Caco-2 (cell line): Measurements from ENCODE around the gene STK26. TPM values are rescaled to one million over a fixed set of nuclear protein-coding genes. Genes with fewer than 3 reads are reported as not detected.

Experiments
- BruUV-seq: library from RNA; stranded (reverse); fragments of 400-500 nt; replicated peaks from 2 replicates; lab custom pipeline; 2021; lab: Mats Ljungman, UMichigan
- CTCF ChIA-PET: fragments of 300-600 bp; sonication (Branson Sonifier 250); formaldehyde crosslinking; loops from one replicate; lab custom pipeline; 2022; ENCODE audit warnings: antibody characterized with exemption; lab: Charles Lee
- POLR2A ChIA-PET: fragments of 300-600 bp; sonication (Branson Sonifier 250); formaldehyde crosslinking; loops from one replicate; lab custom pipeline; 2022; ENCODE audit warnings: antibody characterized with exemption; lab: Charles Lee
- DNase-seq, 2 experiments: peaks; one replicate each; pipeline versions ENCODE4 v3.0.0 to v3.0.0-alpha.2; 2020 to 2022
- H3K27me3 ChIP-seq: replicated peaks from 2 replicates; pipeline ENCODE4 v1.6.0; 2011; ENCODE audit warnings: low read length; ENCODE audit not compliant: control insufficient read depth, insufficient read depth
- H3K36me3 ChIP-seq: 2 replicates; pipeline ENCODE4 v1.5.1; 2011; ENCODE audit warnings: low read length; ENCODE audit not compliant: control insufficient read depth, insufficient read depth
- H3K4me1 ChIP-seq: fragments of 250-450 bp; sonication (Bioruptor Pico); 2 replicates; pipeline ENCODE4 v1.5.1; 2020; ENCODE audit warnings: mild to moderate bottlenecking
- H3K4me3 ChIP-seq: 2 replicates; pipeline ENCODE4 v1.5.1; 2011; ENCODE audit warnings: low read depth, mild to moderate bottlenecking, control low read depth, low read length
- H3K9me3 ChIP-seq: fragments of 250-450 bp; sonication (Bioruptor Pico); 2 replicates; pipeline ENCODE4 v1.5.1; 2020; ENCODE audit warnings: mild to moderate bottlenecking, moderate library complexity
- H3K27ac Mint-ChIP-seq: one replicate; pipeline ENCODE4 v1.8.0; 2022; ENCODE audit warnings: mixed read lengths; ENCODE audit not compliant: unreplicated experiment
- H3K27me3 Mint-ChIP-seq: one replicate; pipeline ENCODE4 v1.8.0; 2022; ENCODE audit warnings: mixed read lengths; ENCODE audit not compliant: insufficient read depth, unreplicated experiment
- H3K36me3 Mint-ChIP-seq: one replicate; pipeline ENCODE4 v1.8.0; 2022; ENCODE audit warnings: mild to moderate bottlenecking, mixed read lengths; ENCODE audit not compliant: insufficient read depth, unreplicated experiment
- H3K4me1 Mint-ChIP-seq: one replicate; pipeline ENCODE4 v1.8.0; 2022; ENCODE audit warnings: low read depth, mixed read lengths; ENCODE audit not compliant: unreplicated experiment
- H3K4me3 Mint-ChIP-seq: one replicate; pipeline ENCODE4 v1.8.0; 2022; ENCODE audit warnings: mild to moderate bottlenecking, moderate library complexity, mixed read lengths; ENCODE audit not compliant: unreplicated experiment
- H3K9me3 Mint-ChIP-seq: one replicate; pipeline ENCODE4 v1.8.0; 2022; ENCODE audit warnings: mixed read lengths; ENCODE audit not compliant: unreplicated experiment
- CTCF ChIP-seq, 2 experiments: fragments of 200-600 bp in 1 of 2; IDR thresholded peaks; 1 replicate in 1 of 2; 2 replicates in 1 of 2; pipeline versions ENCODE4 v1.5.1 to v1.8.0; 2011 to 2022; ENCODE audit warnings: antibody characterized with exemption in 1 of 2, control low read depth in 1 of 2, inconsistent platforms in 1 of 2, low read depth in 1 of 2, low read length in 1 of 2, mild to moderate bottlenecking in 1 of 2, moderate library complexity in 1 of 2; ENCODE audit not compliant: insufficient read depth in 1 of 2, severe bottlenecking in 1 of 2, unreplicated experiment in 1 of 2
- intact Hi-C: fragments of 100-400 bp; cut with micrococcal nuclease; formaldehyde crosslinking; loops from one replicate; pipeline ENCODE4 v1.10.0; 2022; ENCODE audit not compliant: unreplicated experiment
- total RNA-seq: library from RNA; stranded (reverse); gene quantifications from 2 replicates; pipeline ENCODE4 v1.2.3, GENCODE V29; 2022

Gene STK26
- total RNA-seq, 1 experiment from 2014 or later: 37.1 TPM

GRCh38 chrX:132088864-132089263, 65.8 kb downstream of the STK26 start:
- Histone ChIP-seq H3K4me1 (no peaks in the 10 kb centered on the region), H3K4me3 (no peak overlapping the region), H3K9me3 (no peaks in the 10 kb centered on the region), H3K27me3 (no peaks in the 10 kb centered on the region), H3K36me3 (no peaks in the 10 kb centered on the region)
- H3K36me3 Mint-ChIP-seq: no peaks in the 10 kb centered on the region
- no peak for DNase-seq
- no TSS peak for BruUV-seq
- peaks cover 13% of the 10 kb centered on the region for H3K4me1 Mint-ChIP-seq
- no peaks in the 10 kb centered on the region for H3K27me3 Mint-ChIP-seq
- no peak overlapping the region for H3K4me3 Mint-ChIP-seq
- H3K9me3 Mint-ChIP-seq: no peaks in the 10 kb centered on the region
- ChIA-PET POLR2A (no interaction called here), CTCF (interaction anchor here (0.6 kb wide), 1 partner anchor 75 kb away, joined by 4 read pairs; no protein-coding TSS in a partner anchor)
- no peak overlapping the region for H3K27ac Mint-ChIP-seq
- no peak for TF ChIP-seq CTCF (IDR thresholded peaks at IDR 0.05; ENCODE audit: insufficient read depth in 1 of 2, low read depth in 1 of 2, low read length in 1 of 2, severe bottlenecking in 1 of 2, unreplicated experiment in 1 of 2)
- intact Hi-C loops: no loop called here

DNA sequence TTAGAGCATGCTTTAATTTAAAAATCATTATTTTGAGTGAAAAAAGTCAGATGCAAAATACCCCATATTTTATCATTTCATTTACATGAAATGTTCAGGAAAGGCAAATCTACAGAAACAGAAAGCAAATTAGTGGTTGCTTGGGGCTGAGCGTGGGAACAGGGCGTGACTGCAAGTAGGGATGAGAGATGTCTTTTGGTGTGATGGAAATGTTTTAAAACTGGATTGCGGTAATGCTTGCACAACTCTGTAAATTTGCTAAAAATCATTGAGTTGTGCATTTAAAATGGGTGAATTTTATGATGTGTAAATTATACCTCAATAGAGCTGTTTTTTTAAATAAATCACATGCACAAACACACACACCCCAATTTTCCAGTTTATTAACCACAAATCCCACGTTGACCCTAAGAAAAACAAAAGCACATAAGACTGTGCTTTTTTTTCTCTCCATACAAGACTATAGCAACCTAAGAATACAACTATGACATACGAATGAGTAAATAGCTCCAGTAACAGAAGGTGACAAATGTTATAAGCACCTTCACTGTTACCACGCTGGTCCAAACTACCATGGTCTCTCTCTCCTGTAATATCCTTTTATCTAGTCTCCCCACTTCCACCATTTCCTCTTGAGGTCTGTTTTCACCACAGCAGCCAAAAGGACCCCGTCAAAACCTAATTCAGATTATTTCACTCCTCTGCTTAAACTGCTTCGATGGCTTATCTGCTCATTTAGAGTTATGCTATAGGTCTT, 67.5 kb downstream of the STK26 start:
- Mint-ChIP-seq H3K4me3 (no peak overlapping the region), H3K27me3 (no peaks in the 10 kb centered on the region)
- no peaks in the 10 kb centered on the region for H3K27me3 ChIP-seq

More for the DNA sequence above, 67.5 kb downstream of the STK26 start:
- intact Hi-C loops: loop anchor here (5.0 kb wide), 1 partner anchor 522 kb away; no protein-coding TSS in a partner anchor
- ChIA-PET CTCF (no interaction called here), POLR2A (no interaction called here)
- TF ChIP-seq CTCF (IDR thresholded peaks at IDR 0.05; ENCODE audit: insufficient read depth in 1 of 2, low read depth in 1 of 2, low read length in 1 of 2, severe bottlenecking in 1 of 2, unreplicated experiment in 1 of 2): no peak
- no peaks in the 10 kb centered on the region for H3K36me3 Mint-ChIP-seq
- H3K9me3 Mint-ChIP-seq: no peaks in the 10 kb centered on the region
- no TSS peak for BruUV-seq
- no peaks in the 10 kb centered on the region for H3K9me3 ChIP-seq
- H3K27ac Mint-ChIP-seq: no peak overlapping the region
- H3K4me1 Mint-ChIP-seq: peaks cover 6% of the 10 kb centered on the region
- no peaks in the 10 kb centered on the region for H3K4me1 ChIP-seq
- H3K4me3 ChIP-seq: no peak overlapping the region
- no peaks in the 10 kb centered on the region for H3K36me3 ChIP-seq
- DNase-seq: no peak
